Upper lobe of left lung (tissue), 4 donors: ENCODE measurements around the gene PCBP4.

Source experiments
- CTCF ChIP-seq, 6 experiments: fragments of 450-650 bp in 4 of 6; fragments of 200-600 bp in 2 of 6; sonication (generic) in 2 of 6; IDR thresholded peaks; one replicate each; pipeline ENCODE4 v1.5.1; 2016 to 2019; ENCODE audit warnings: antibody characterized with exemption in 6 of 6
- POLR2A ChIP-seq, 4 donors: fragments of 450-650 bp; IDR thresholded peaks; one replicate each; pipeline ENCODE4 v1.5.1; 2016 to 2017; ENCODE audit warnings: antibody characterized with exemption in 4 of 4, mild to moderate bottlenecking in 2 of 4
- POLR2AphosphoS5 ChIP-seq, 2 donors: sonication (generic); formaldehyde crosslinking; IDR thresholded peaks; one replicate each; pipeline ENCODE4 v1.5.1; 2017; ENCODE audit warnings: antibody characterized with exemption in 2 of 2

GRCh38 chr3:51999846-52000245 lies 32.6 kb upstream of the PCBP4 start:
- TF ChIP-seq CTCF (IDR thresholded peaks at IDR 0.05) (no peak), POLR2A (IDR thresholded peaks at IDR 0.05) (no peak), POLR2AphosphoS5 (IDR thresholded peaks at IDR 0.05) (no peak)
